Osteoblast (primary cell): Measurements from ENCODE around the gene BDNF. TPM values are rescaled to one million over a fixed set of nuclear protein-coding genes. Genes with fewer than 3 reads are reported as not detected.
A peak's percentile ranks its signal among the peaks of the same experiment; 100 is the strongest.

Source experiments
- DNase-seq: peaks from one replicate; pipeline ENCODE4 v3.0.0; 2011; ENCODE audit warnings: low spot score, mixed read lengths; ENCODE audit not compliant: insufficient read length; ENCODE audit errors: missing footprints
- H2AFZ ChIP-seq: 2 replicates; pipeline ENCODE4 v1.6.0; 2011; ENCODE audit warnings: mild to moderate bottlenecking, low read length
- H3K27ac ChIP-seq: 2 replicates; pipeline ENCODE4 v1.5.1; 2011; ENCODE audit warnings: mild to moderate bottlenecking, low read depth, low read length, moderate library complexity
- H3K27me3 ChIP-seq: 2 replicates; pipeline ENCODE4 v1.6.0; 2012; ENCODE audit warnings: mild to moderate bottlenecking, control low read depth, inconsistent platforms, low read length, moderate library complexity; ENCODE audit not compliant: insufficient read depth
- H3K36me3 ChIP-seq: 2 replicates; pipeline ENCODE4 v1.5.1; 2011; ENCODE audit warnings: mild to moderate bottlenecking, low read length, control low read depth, moderate library complexity; ENCODE audit not compliant: insufficient read depth
- H3K4me1 ChIP-seq: 2 replicates; pipeline ENCODE4 v1.5.1; 2011; ENCODE audit warnings: mild to moderate bottlenecking, low read length, control low read depth, moderate library complexity; ENCODE audit not compliant: insufficient read depth
- H3K4me2 ChIP-seq: 2 replicates; pipeline ENCODE4 v1.6.0; 2011; ENCODE audit warnings: mild to moderate bottlenecking, low read length; ENCODE audit not compliant: insufficient read depth
- H3K4me3 ChIP-seq: fragments of 200-600 bp; sonication (generic); 3 replicates; pipeline ENCODE4 v1.5.1; 2012; ENCODE audit warnings: mild to moderate bottlenecking, low read length, inconsistent platforms; ENCODE audit not compliant: insufficient read depth
- H3K79me2 ChIP-seq: 2 replicates; pipeline ENCODE4 v1.6.0; 2012; ENCODE audit warnings: mild to moderate bottlenecking, low read length, control low read depth, inconsistent platforms; ENCODE audit not compliant: insufficient read depth
- H3K9me3 ChIP-seq: 2 replicates; pipeline ENCODE4 v1.5.1; 2011; ENCODE audit warnings: low read depth, low read length, control low read depth
- H4K20me1 ChIP-seq: 2 replicates; pipeline ENCODE4 v1.6.0; 2012; ENCODE audit warnings: mild to moderate bottlenecking, low read length, control low read depth; ENCODE audit not compliant: insufficient read depth
- CTCF ChIP-seq: IDR thresholded peaks from 2 replicates; pipeline ENCODE4 v1.5.1; 2011; ENCODE audit warnings: mild to moderate bottlenecking, low read depth, low read length, moderate library complexity; ENCODE audit errors: extremely low read depth
- total RNA-seq: library from RNA; depleted of rRNA; stranded (reverse); fragments of >200 nt; gene quantifications from 2 replicates; pipeline ENCODE4 v1.2.3, GENCODE V29; 2012

Gene BDNF
- total RNA-seq, 1 donor, result 6.9 TPM

GRCh38 chr11:27722117-27722952, 22.1 kb upstream of the BDNF start:
- Histone ChIP-seq H3K27me3 (peaks cover 39% of the 10 kb centered on the region), H3K36me3 (no peaks in the 10 kb centered on the region), H3K4me1 (peaks cover 25% of the 10 kb centered on the region), H3K4me3 (peak overlapping the region; percentile 79), H2AFZ (peak overlapping the region; percentile 85), H3K4me2 (peak overlapping the region; percentile 94), H4K20me1 (no peaks in the 10 kb centered on the region), H3K27ac (peak overlapping the region; percentile 15), H3K9me3 (no peaks in the 10 kb centered on the region), H3K79me2 (no peaks in the 10 kb centered on the region)
- peak; percentile 89 for DNase-seq
- TF ChIP-seq CTCF, result no peak

DNA sequence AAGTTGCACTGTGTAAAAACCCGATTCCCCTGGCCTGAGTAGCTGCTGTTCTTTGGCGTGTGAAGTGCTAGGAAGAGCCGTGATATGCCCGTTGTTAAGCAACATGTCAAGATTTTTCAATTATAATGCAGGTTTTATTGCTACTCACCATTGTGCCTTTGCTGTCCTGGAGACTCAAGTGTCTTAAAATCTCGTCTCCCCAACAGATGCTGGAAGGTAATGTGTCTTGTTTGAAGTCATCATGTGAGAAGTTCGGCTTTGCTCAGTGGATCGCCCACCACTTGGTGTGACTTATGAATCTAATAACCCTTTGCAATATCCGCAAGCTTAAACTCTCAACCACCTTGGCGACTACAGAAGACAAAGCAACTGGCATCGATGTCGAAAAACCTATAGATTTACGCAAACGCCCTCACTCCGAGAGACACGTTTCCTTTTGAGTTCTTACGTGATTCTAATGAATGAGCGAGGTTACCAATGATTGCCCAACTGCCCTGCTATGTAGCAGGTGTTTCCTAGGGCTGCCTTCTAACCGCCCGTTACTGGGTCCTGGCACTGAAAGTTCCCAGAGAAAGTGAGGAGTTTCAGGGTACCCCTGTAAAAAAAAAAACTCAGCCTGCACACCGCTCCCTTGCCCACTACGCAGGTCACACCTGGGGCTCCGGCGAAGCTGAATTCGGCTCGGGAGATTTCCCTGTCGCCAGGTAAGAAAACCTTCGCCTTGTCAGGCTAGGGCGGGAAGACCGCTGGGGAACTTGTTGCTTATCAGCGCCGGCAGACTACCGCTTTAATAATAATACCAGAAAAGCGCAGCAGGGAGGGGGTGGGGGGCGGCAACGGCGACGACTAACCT, 21.2 kb upstream of the BDNF start:
- no peak for DNase-seq
- no peaks in the 10 kb centered on the region for H3K36me3 ChIP-seq
- no peaks in the 10 kb centered on the region for H4K20me1 ChIP-seq
- H3K27ac ChIP-seq, result no peak overlapping the region
- peak overlapping the region; percentile 94 for H3K4me2 ChIP-seq
- peaks cover 39% of the 10 kb centered on the region for H3K27me3 ChIP-seq
- H3K4me1 ChIP-seq, result peaks cover 26% of the 10 kb centered on the region
- no peak overlapping the region for H2AFZ ChIP-seq
- no peak for TF ChIP-seq CTCF
- no peaks in the 10 kb centered on the region for H3K79me2 ChIP-seq
- H3K4me3 ChIP-seq, result peak overlapping the region; percentile 79
- H3K9me3 ChIP-seq, result no peaks in the 10 kb centered on the region

DNA sequence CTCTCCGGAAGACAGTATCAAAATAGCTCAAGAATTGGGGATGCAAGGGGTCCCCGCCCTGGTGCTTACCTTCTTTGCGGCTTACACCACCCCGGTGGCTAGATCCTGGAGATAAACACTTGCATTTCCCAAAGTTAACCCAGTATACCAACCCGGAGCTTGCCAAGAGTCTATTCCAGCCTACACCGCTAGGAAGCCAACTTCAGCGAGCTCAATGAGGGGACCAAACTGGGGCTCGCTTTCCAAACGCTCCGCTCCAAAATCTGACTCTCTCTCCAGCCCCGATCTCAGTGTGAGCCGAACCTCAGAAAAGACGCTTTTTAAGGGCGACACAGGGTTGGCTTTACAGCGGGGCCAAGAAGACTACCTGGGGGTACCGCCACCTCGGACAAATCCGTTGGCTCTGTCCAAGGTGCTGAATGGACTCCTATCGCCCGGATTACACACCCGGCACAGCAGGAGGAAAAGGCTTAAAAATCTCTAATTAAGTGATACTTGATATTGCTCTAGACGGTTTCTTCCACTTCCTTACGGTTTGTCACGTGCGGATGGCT, 20.1 kb upstream of the BDNF start:
- Histone ChIP-seq H3K9me3 (no peaks in the 10 kb centered on the region), H3K4me3 (peak overlapping the region; percentile 6), H3K36me3 (no peaks in the 10 kb centered on the region), H3K4me1 (peaks cover 26% of the 10 kb centered on the region), H2AFZ (no peak overlapping the region), H3K4me2 (peak overlapping the region; percentile 42), H4K20me1 (no peaks in the 10 kb centered on the region), H3K79me2 (no peaks in the 10 kb centered on the region), H3K27me3 (peaks cover 35% of the 10 kb centered on the region), H3K27ac (no peak overlapping the region)
- peak; percentile 91 for DNase-seq
- peak; percentile 34 for TF ChIP-seq CTCF
